Measurements from ENCODE around the gene ANTKMT.

DNA sequence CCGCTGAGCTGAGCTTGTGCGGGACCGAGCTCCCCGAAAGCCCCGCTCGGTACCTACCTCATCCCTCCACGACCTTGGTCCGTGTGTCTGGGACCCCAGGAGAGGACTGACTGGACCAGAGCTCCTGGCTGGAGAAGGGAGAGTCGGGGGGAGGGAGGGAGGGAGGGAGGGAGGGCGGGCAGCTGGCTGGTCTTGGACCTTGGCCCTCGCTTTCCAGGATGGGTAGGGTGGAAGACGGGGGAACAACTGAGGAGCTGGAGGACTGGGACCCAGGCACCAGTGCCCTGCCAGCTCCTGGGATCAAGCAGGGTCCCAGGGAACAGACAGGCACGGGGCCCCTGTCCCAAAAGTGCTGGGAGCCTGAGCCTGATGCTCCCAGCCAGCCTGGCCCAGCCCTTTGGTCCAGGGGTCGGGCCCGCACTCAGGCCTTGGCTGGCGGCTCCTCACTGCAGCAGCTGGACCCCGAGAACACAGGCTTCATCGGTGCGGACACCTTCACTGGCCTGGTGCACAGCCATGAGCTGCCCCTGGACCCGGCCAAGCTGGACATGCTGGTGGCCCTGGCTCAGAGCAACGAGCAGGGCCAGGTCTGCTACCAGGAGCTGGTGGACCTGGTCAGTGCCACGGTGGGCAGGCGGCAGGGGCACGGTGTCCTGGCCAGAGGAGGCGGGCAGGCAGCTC, 44.9 kb upstream of the ANTKMT start:
- TF ChIP-seq POLR2A (IDR thresholded peaks at IDR 0.05; ENCODE audit: low read depth, low read length) (no peak), POLR2AphosphoS5 (IDR thresholded peaks at IDR 0.05; ENCODE audit: low read depth, low read length) (no peak), TAF1 (IDR thresholded peaks at IDR 0.05; ENCODE audit: borderline replicate concordance, low read depth, low read length) (no peak)

Data from GM12892 (cell line).